ENCODE results near the gene SIPA1L2.

DNA sequence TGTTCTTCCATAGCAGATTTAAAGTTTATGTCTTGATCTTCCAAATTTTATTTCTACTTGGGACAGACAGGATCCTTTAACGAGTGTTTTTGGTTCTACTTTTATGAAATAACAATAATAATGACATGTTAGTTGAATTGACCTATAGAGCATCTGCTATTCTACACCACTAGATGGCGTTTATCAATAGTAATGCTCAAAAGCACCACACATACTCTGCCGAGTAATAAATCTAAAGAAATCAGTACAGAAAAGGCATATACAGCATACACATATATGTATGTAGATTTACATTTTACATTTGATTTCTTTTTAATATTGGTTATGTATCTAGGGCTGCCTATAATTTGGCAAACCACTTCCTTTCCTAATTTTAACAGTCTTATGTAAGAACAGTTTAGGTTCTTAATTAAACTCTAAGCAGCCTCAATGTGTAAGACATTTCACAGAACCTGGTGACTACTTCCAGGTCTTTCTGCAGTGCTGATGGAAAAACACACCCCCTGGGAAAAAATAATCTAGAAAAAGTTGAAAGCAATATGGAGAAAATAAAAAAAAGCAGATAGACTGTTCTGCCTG, 5.9 kb upstream of the SIPA1L2 start:
- TF ChIP-seq POLR2A (IDR thresholded peaks at IDR 0.05; ENCODE audit: low read depth, low read length) (no peak), POLR2AphosphoS5 (IDR thresholded peaks at IDR 0.05; ENCODE audit: low read depth, low read length) (no peak)

All from GM12891 (cell line).